RPMI8226 (cell line): ENCODE data around the gene S100P.

Source experiments
- DNase-seq: peaks from one replicate; pipeline ENCODE4 v3.0.0-alpha.2; 2015

S100P gene

GRCh38 chr4:6673660-6674499, 19.8 kb upstream of the S100P start:
- peak; percentile 94 for DNase-seq

- DNase-seq: peak; percentile 72
Observed at GRCh38 chr4:6674500-6675149, 19.1 kb upstream of the S100P start.

- DNase-seq: no peak
Observed at GRCh38 chr4:6676722-6677558, 16.7 kb upstream of the S100P start.

- DNase-seq: no peak
Observed at GRCh38 chr4:6680372-6681034, 13.2 kb upstream of the S100P start.

- DNase-seq: no peak
Observed at GRCh38 chr4:6681191-6681590, 12.5 kb upstream of the S100P start.

GRCh38 chr4:6682862-6683590, 10.7 kb upstream of the S100P start:
- no peak for DNase-seq

- DNase-seq: no peak
Observed at GRCh38 chr4:6684656-6685055, 9.0 kb upstream of the S100P start.

GRCh38 chr4:6686104-6686787, 7.4 kb upstream of the S100P start:
- DNase-seq: no peak

- DNase-seq: no peak
Observed at GRCh38 chr4:6687947-6688878, 5.5 kb upstream of the S100P start.

GRCh38 chr4:6688879-6689505, 4.7 kb upstream of the S100P start:
- no peak for DNase-seq

- no peak for DNase-seq
Observed at GRCh38 chr4:6689506-6689960, 4.1 kb upstream of the S100P start.

GRCh38 chr4:6692379-6692778, 1.3 kb upstream of the S100P start:
- DNase-seq: no peak

GRCh38 chr4:6692806-6693205, 872 bp upstream of the S100P start:
- DNase-seq: no peak

- DNase-seq: no peak
Observed at GRCh38 chr4:6694177-6694901, 661 bp downstream of the S100P start.

- no peak for DNase-seq
Observed at GRCh38 chr4:6695660-6696610, 2.3 kb downstream of the S100P start.

- no peak for DNase-seq
Observed at GRCh38 chr4:6696611-6697010, 2.9 kb downstream of the S100P start.

GRCh38 chr4:6697131-6697530, 3.5 kb downstream of the S100P start:
- no peak for DNase-seq

- DNase-seq: no peak
Observed at GRCh38 chr4:6699388-6699787, 5.7 kb downstream of the S100P start.
